CD4-positive, alpha-beta memory T cell (primary cell): ENCODE data around the gene S100P. TPM values are rescaled to one million over a fixed set of nuclear protein-coding genes. Genes with fewer than 3 reads are reported as not detected.
"Not testable (repeated sequence)": the region's sequence is repeated elsewhere in the genome, so short reads cannot be mapped to it uniquely, and the experiment has no call there.

Experiments used
- CTCF ChIA-PET: fragments of 350-600 bp; sonication (Branson Sonifier 250); formaldehyde crosslinking; loops from one replicate; lab custom pipeline; 2021; ENCODE audit warnings: inconsistent platforms; ENCODE audit not compliant: partially characterized antibody; lab: Charles Lee
- POLR2A ChIA-PET: fragments of 350-600 bp; sonication (Branson Sonifier 250); formaldehyde crosslinking; loops from one replicate; lab custom pipeline; 2021; ENCODE audit not compliant: partially characterized antibody; lab: Charles Lee
- DNase-seq, 5 donors: peaks; one replicate each; pipeline versions ENCODE4 v3.0.0 to v3.0.0-alpha.2; 2020 to 2022; ENCODE audit warnings: mixed read lengths in 1 of 5
- H3K27ac ChIP-seq: one replicate; pipeline ENCODE4 v1.7.0; 2013; ENCODE audit warnings: low read depth, low read length
- H3K27me3 ChIP-seq: 2 replicates; pipeline ENCODE4 v1.7.0; 2013; ENCODE audit warnings: mild to moderate bottlenecking, low read length, moderate library complexity; ENCODE audit not compliant: insufficient read depth
- H3K36me3 ChIP-seq: 2 replicates; pipeline ENCODE4 v1.7.0; 2013; ENCODE audit warnings: mild to moderate bottlenecking, low read length, moderate library complexity; ENCODE audit not compliant: insufficient read depth
- H3K4me1 ChIP-seq: 2 replicates; pipeline ENCODE4 v1.7.0; 2013; ENCODE audit warnings: mild to moderate bottlenecking, low read length, moderate library complexity; ENCODE audit not compliant: insufficient read depth
- H3K4me3 ChIP-seq, 2 donors: one replicate each; pipeline ENCODE4 v1.7.0; 2013; ENCODE audit warnings: low read length in 2 of 2, mild to moderate bottlenecking in 1 of 2
- H3K9me3 ChIP-seq, 2 donors: one replicate each; pipeline ENCODE4 v1.7.0; 2013; ENCODE audit warnings: low read length in 2 of 2, control low read depth in 1 of 2; ENCODE audit not compliant: control insufficient read depth in 1 of 2
- H3K27ac Mint-ChIP-seq, 7 donors: one replicate each; pipeline ENCODE4 v1.8.0; 2020 to 2021; ENCODE audit warnings: mixed read lengths in 7 of 7, mild to moderate bottlenecking in 6 of 7, inconsistent platforms in 3 of 7, moderate library complexity in 3 of 7
- H3K27me3 Mint-ChIP-seq, 2 donors: one replicate each; pipeline ENCODE4 v1.8.0; 2020 to 2021; ENCODE audit warnings: mixed read lengths in 2 of 2
- H3K36me3 Mint-ChIP-seq, 2 donors: one replicate each; pipeline ENCODE4 v1.8.0; 2020 to 2021; ENCODE audit warnings: mixed read lengths in 2 of 2, inconsistent platforms in 1 of 2, mild to moderate bottlenecking in 1 of 2
- H3K4me1 Mint-ChIP-seq, 4 donors: one replicate each; pipeline ENCODE4 v1.8.0; 2020 to 2021; ENCODE audit warnings: mixed read lengths in 4 of 4, mild to moderate bottlenecking in 1 of 4
- H3K4me3 Mint-ChIP-seq, 8 donors: one replicate each; pipeline ENCODE4 v1.8.0; 2020 to 2021; ENCODE audit warnings: mixed read lengths in 8 of 8, mild to moderate bottlenecking in 7 of 8, moderate library complexity in 6 of 8, inconsistent platforms in 3 of 8
- H3K9me3 Mint-ChIP-seq, 8 donors: one replicate each; pipeline ENCODE4 v1.8.0; 2020 to 2021; ENCODE audit warnings: mixed read lengths in 8 of 8, mild to moderate bottlenecking in 5 of 8, inconsistent platforms in 3 of 8, moderate library complexity in 1 of 8
- intact Hi-C: fragments of 100-400 bp; cut with micrococcal nuclease; formaldehyde crosslinking; loops from one replicate; pipeline ENCODE4 v1.15.1; 2023
- polyA plus RNA-seq, 2 donors: library from polyadenylated mRNA; unstranded; fragments of 300-500 nt; fragmentation: Illumina TruSeq; gene quantifications; one replicate each; pipeline ENCODE4 v1.2.3, GENCODE V29; 2021
- total RNA-seq, 2 experiments: library from RNA; stranded (reverse); gene quantifications; one replicate each; pipeline ENCODE4 v1.2.3, GENCODE V29; 2021

S100P gene
- total and polyA plus RNA-seq, 4 experiments from 2014 or later, result 1.3 to 3.9 (median 2.0) TPM

- Mint-ChIP-seq H3K36me3 (peaks cover 25 to 34% of the 10 kb centered on the region in 2 donors), H3K4me1 (peaks cover 25 to 44% (median 36%) of the 10 kb centered on the region in 4 donors), H3K27ac (peak overlapping the region in 1 of 7 donors; percentile 52), H3K9me3 (peaks cover 0 to 7% (median 0%) of the 10 kb centered on the region in 8 donors), H3K27me3 (no peaks in the 10 kb centered on the region), H3K4me3 (peak overlapping the region in 2 of 8 donors; percentile 6 to 20)
- intact Hi-C loops, result no loop called here
- no peaks in the 10 kb centered on the region for H3K27me3 ChIP-seq
- no peak overlapping the region for H3K27ac ChIP-seq
- DNase-seq, result no peak
- H3K9me3 ChIP-seq, result no peaks in the 10 kb centered on the region
- peaks cover 11% of the 10 kb centered on the region for H3K36me3 ChIP-seq
- POLR2A ChIA-PET, result interaction anchor here (3.7 to 17.1 kb wide), 4 partner anchors 9 to 32 kb away, joined by 34 to 1401 read pairs (median 106); partner anchors contain the start of genes BLOC1S4, MRFAP1, MRFAP1L1 and S100P
- peaks cover 28% of the 10 kb centered on the region for H3K4me1 ChIP-seq
- no peak overlapping the region for H3K4me3 ChIP-seq
- CTCF ChIA-PET, result interaction anchor here (2.1 to 7.6 kb wide), 3 partner anchors 18 to 201 kb away, joined by 6 to 155 read pairs (median 115); partner anchors contain the start of gene BLOC1S4
Measured at GRCh38 chr4:6672131-6672530, 21.5 kb upstream of the S100P start.

DNA sequence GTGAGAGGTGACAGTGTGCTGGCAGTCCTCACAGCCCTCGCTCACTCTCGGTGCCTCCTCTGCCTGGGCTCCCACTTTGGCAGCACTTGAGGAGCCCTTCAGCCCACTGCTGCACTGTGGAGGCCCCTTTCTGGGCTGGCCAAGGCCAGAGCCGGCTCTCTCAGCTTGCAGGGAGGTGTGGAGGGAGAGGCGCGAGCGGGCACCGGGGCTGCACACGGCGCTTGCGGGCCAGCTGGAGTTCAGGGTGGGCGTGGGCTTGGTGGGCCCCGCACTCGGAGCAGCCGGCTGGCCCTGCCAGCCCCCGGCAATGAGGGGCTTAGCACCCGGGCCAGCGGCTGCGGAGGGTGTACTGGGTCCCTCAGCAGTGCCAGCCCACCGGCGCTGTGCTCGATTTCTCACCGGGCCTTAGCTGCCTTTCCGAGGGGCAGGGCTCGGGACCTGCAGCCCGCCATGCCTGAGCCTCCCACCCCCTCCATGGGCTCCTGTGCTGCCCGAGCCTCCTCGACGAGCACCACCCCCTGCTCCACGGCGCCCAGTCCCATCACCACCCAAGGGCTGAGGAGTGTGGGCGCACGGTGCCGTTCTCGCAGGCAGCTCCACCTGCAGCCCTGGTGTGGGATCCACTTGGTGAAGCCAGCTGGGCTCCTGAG is 21.0 kb upstream of the S100P start:
- H3K27me3 ChIP-seq, H3K9me3 ChIP-seq, H3K4me3 ChIP-seq, intact Hi-C loops, H3K9me3 Mint-ChIP-seq, H3K27me3 Mint-ChIP-seq, DNase-seq: not testable (repeated sequence)
- H3K36me3 ChIP-seq, result peaks cover 11% of the 10 kb centered on the region
- H3K4me1 ChIP-seq, result peaks cover 34% of the 10 kb centered on the region
- CTCF ChIA-PET, result interaction anchor here (1.3 to 7.6 kb wide), 8 partner anchors 8 to 201 kb away, joined by 4 to 189 read pairs (median 49); partner anchors contain the start of genes BLOC1S4, MRFAP1, MRFAP1L1 and S100P
- H3K27ac ChIP-seq, result peak overlapping the region; percentile 71
- peak overlapping the region in 3 of 8 donors; percentile 96 to 99 (median 99) for H3K4me3 Mint-ChIP-seq
- POLR2A ChIA-PET, result interaction anchor here (0.8 to 17.1 kb wide), 11 partner anchors 9 to 395 kb away, joined by 3 to 1401 read pairs (median 17); partner anchors contain the start of genes BLOC1S4, GRPEL1, MAN2B2 and MRFAP1
- H3K4me1 Mint-ChIP-seq, result peaks cover 31 to 49% (median 41%) of the 10 kb centered on the region in 4 donors
- H3K36me3 Mint-ChIP-seq, result peaks cover 30 to 40% of the 10 kb centered on the region in 2 donors
- peak overlapping the region in 2 of 7 donors; percentile 95 to 97 for H3K27ac Mint-ChIP-seq

DNA sequence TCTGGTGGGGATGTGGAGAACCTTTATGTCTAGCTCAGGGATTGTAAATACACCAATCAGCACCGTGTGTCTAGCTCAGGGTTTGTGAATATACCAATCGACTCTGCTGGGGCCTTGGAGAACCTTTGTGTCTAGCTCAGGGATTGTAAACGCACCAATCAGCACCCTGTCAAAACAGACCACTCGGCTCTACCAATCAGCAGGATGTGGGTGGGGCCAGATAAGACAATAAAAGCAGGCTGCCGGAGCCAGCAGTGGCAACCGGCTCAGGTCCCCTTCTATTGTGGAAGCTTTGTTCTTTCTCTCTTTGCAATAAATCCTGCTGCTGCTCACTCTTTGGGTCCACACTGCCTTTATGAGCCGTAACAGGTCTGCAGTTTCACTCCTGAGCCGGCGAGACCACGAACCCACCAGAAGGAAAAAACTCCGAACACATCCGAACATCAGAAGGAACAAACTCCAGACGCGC is 20.5 kb upstream of the S100P start:
- H3K4me1 ChIP-seq, result peaks cover 36% of the 10 kb centered on the region
- H3K9me3 Mint-ChIP-seq, H3K9me3 ChIP-seq, intact Hi-C loops, H3K27me3 ChIP-seq, H3K27me3 Mint-ChIP-seq: not testable (repeated sequence)
- H3K27ac ChIP-seq, result peak overlapping the region; percentile 71
- POLR2A ChIA-PET, result interaction anchor here (0.8 to 17.1 kb wide), 14 partner anchors 10 to 395 kb away, joined by 3 to 1401 read pairs (median 16); partner anchors contain the start of genes BLOC1S4, GRPEL1, MAN2B2 and MRFAP1
- Mint-ChIP-seq H3K4me3 (peak overlapping the region; percentile 92 to 99 (median 96)), H3K36me3 (peaks cover 32 to 41% of the 10 kb centered on the region in 2 donors), H3K27ac (peak overlapping the region; percentile 95 to 99 (median 97)), H3K4me1 (peaks cover 33 to 52% (median 43%) of the 10 kb centered on the region in 4 donors)
- peaks cover 11% of the 10 kb centered on the region for H3K36me3 ChIP-seq
- H3K4me3 ChIP-seq, result peak overlapping the region; percentile 59 to 65
- CTCF ChIA-PET, result interaction anchor here (1.3 to 7.6 kb wide), 7 partner anchors 9 to 45 kb away, joined by 4 to 189 read pairs (median 79); partner anchors contain the start of genes BLOC1S4, MRFAP1, MRFAP1L1 and S100P
- DNase-seq, result peak in 1 of 5 donors; percentile 65

DNA sequence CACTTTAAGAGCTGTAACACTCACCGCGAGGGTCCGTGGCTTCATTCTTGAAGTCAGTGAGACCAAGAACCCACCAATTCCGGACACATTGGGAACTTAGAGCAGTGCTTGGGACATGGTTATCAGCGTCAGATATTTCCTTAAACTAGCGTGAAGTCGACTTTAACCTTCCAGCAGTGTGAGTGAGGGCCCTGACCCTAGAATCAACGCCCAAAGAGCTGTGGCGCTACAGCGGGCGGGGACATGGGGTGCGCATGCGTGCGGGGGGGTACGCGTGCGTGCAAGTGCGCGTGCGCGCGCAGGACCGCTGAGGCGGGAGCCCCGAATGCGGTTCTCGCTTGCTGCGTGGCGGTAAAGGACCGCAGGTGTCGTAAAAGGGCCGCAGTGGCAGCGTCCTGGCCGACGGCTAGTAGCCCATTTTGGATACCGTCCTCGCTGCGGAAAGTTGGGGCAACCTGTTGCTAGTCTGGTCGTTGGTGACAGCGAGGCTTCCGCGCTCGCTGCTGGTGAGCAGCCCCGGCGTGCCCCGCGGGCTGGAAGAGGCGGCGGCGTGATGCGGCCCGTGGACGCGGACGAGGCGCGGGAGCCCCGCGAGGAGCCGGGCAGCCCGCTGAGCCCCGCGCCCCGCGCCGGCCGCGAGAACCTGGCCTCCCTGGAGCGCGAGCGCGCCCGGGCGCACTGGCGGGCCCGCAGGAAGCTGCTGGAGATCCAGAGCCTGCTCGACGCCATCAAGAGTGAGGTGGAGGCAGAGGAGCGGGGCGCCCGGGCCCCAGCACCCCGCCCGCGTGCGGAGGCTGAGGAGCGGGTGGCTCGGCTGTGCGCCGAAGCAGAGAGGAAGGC is 19.8 kb upstream of the S100P start:
- Mint-ChIP-seq H3K4me3 (peak overlapping the region; percentile 92 to 99 (median 98)), H3K9me3 (peaks cover 0 to 7% (median 0%) of the 10 kb centered on the region in 8 donors), H3K36me3 (peaks cover 38 to 44% of the 10 kb centered on the region in 2 donors), H3K27ac (peak overlapping the region; percentile 95 to 99 (median 98)), H3K4me1 (peaks cover 39 to 59% (median 49%) of the 10 kb centered on the region in 4 donors), H3K27me3 (no peaks in the 10 kb centered on the region)
- peak; percentile 94 to 96 (median 96) for DNase-seq
- Histone ChIP-seq H3K27ac (peak overlapping the region; percentile 71), H3K27me3 (no peaks in the 10 kb centered on the region), H3K9me3 (no peaks in the 10 kb centered on the region), H3K4me1 (peaks cover 36% of the 10 kb centered on the region), H3K4me3 (peak overlapping the region; percentile 59 to 65), H3K36me3 (peaks cover 11% of the 10 kb centered on the region)
- ChIA-PET POLR2A (interaction anchor here (0.6 to 17.1 kb wide), 27 partner anchors 10 to 410 kb away, joined by 3 to 1401 read pairs (median 5); partner anchors contain the start of genes BLOC1S4, GRPEL1, MAN2B2 and MRFAP1), CTCF (interaction anchor here (1.1 to 7.6 kb wide), 16 partner anchors 9 to 409 kb away, joined by 3 to 189 read pairs (median 9); partner anchors contain the start of genes BLOC1S4, MRFAP1, MRFAP1L1 and S100P)
- intact Hi-C loops, result loop anchor here (1.0 to 2.0 kb wide), 11 partner anchors 10 to 394 kb away; partner anchors contain the start of genes BLOC1S4, GRPEL1, MRFAP1 and MRFAP1L1

DNA sequence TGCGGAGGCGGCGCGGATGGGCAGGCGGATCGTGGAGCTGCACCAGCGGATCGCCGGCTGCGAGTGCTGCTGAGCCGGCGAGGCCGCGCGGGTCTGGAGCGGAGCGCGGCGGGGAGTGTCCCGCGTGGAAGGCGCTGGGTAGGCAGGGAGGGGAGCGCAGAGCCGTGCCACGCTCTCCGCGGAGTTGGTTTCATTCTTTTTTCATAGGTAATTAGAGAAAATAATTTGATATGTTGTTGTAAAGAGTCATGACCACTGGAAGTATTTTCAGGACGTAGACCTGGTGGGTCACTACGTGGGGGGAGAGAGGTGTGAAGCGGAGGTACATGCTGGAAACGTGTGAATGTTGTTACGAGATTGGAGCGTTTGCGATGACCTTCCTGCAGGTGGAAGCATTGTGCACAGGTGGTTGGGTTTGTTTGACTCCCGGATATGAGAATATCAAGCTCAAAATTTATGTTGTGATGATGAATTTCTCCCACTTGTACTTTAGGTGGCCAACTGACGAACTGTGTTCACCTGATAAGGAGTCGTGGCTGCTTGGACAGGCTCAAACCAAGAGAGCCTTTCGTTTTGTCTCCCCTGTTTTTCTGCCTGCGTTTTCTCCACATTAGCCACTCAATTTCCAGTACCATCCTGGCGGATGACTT is 19.1 kb upstream of the S100P start:
- peaks cover 42 to 50% of the 10 kb centered on the region in 2 donors for H3K36me3 Mint-ChIP-seq
- ChIA-PET CTCF (interaction anchor here (0.7 to 7.6 kb wide), 21 partner anchors 10 to 409 kb away, joined by 3 to 189 read pairs (median 8); partner anchors contain the start of genes BLOC1S4, MRFAP1, MRFAP1L1 and S100P), POLR2A (interaction anchor here (0.6 to 17.1 kb wide), 27 partner anchors 10 to 409 kb away, joined by 3 to 1401 read pairs (median 5); partner anchors contain the start of genes BLOC1S4, GRPEL1, MAN2B2 and MRFAP1)
- H3K4me1 ChIP-seq, result peaks cover 36% of the 10 kb centered on the region
- peak overlapping the region; percentile 71 for H3K27ac ChIP-seq
- peak; percentile 74 to 85 (median 78) for DNase-seq
- peaks cover 0 to 7% (median 2%) of the 10 kb centered on the region in 8 donors for H3K9me3 Mint-ChIP-seq
- H3K36me3 ChIP-seq, result peaks cover 11% of the 10 kb centered on the region
- H3K27ac Mint-ChIP-seq, result peak overlapping the region; percentile 94 to 98 (median 97)
- intact Hi-C loops, result loop anchor here (1.0 to 2.0 kb wide), 11 partner anchors 10 to 394 kb away; partner anchors contain the start of genes BLOC1S4, GRPEL1, MRFAP1 and MRFAP1L1
- no peaks in the 10 kb centered on the region for H3K27me3 Mint-ChIP-seq
- peak overlapping the region; percentile 59 to 65 for H3K4me3 ChIP-seq
- H3K4me1 Mint-ChIP-seq, result peaks cover 41 to 66% (median 54%) of the 10 kb centered on the region in 4 donors
- H3K4me3 Mint-ChIP-seq, result peak overlapping the region; percentile 92 to 99 (median 98)
- H3K9me3 ChIP-seq, result no peaks in the 10 kb centered on the region
- no peaks in the 10 kb centered on the region for H3K27me3 ChIP-seq
